Pancreas (tissue), 10 donors: ENCODE data around the gene FAT1. TPM values are rescaled to one million over a fixed set of nuclear protein-coding genes. Genes with fewer than 3 reads are reported as not detected.

ENCODE experiments used
- ATAC-seq, 4 donors: fragments of 200-7000 bp; cut with Tn5 transposase; one replicate each; pipeline versions ENCODE4 v1.8.0 to v1.9.1; 2020; ENCODE audit warnings: mild to moderate bottlenecking in 4 of 4, moderate library complexity in 4 of 4
- DNase-seq, 6 donors: peaks; one replicate each; pipeline ENCODE4 v3.0.0-alpha.2; 2020
- FAIRE-seq: peaks from 2 replicates; lab custom pipeline; 2012; peaks lifted over from hg19 to GRCh38; lab: Jason Lieb, UNC
- H3K27ac ChIP-seq, 4 donors: fragments of 200-600 bp; sonication (generic); 1 replicate in 3 of 4; 2 replicates in 1 of 4; pipeline versions ENCODE4 v1.5.0 to v1.8.0; 2020
- H3K27me3 ChIP-seq, 4 donors: fragments of 200-600 bp; one replicate each; pipeline ENCODE4 v1.8.0; 2021
- H3K36me3 ChIP-seq, 3 donors: fragments of 200-600 bp; sonication (generic) in 1 of 3; one replicate each; pipeline versions ENCODE4 v1.5.0 to v1.8.0; 2020 to 2021
- H3K4me1 ChIP-seq, 3 donors: fragments of 200-600 bp; one replicate each; pipeline ENCODE4 v1.8.0; 2021
- H3K4me3 ChIP-seq, 4 donors: fragments of 200-600 bp; sonication (generic) in 2 of 4; one replicate each; pipeline versions ENCODE4 v1.5.0 to v1.8.0; 2020 to 2021
- H3K9me3 ChIP-seq, 4 donors: fragments of 200-600 bp; one replicate each; pipeline ENCODE4 v1.8.0; 2021
- CTCF ChIP-seq, 4 donors: fragments of 200-600 bp; sonication (generic) in 3 of 4; IDR thresholded peaks; one replicate each; pipeline versions ENCODE4 v1.5.0 to v1.8.0; 2021; ENCODE audit warnings: antibody characterized with exemption in 4 of 4
- WGBS, 2 donors: extraction: QIAGEN DNeasy Blood & Tissue Kit; methylation state at CpG; one replicate each; pipeline ENCODE4 v1.1.7; 2013; 5-methylcytosine and 5-hydroxymethylcytosine counted together
- intact Hi-C, 3 donors: fragments of 100-400 bp; cut with DNase I; formaldehyde crosslinking; loops; one replicate each; pipeline versions ENCODE4 v1.11.1 to v1.14.2; 2022
- polyA plus RNA-seq, 2 donors: library from polyadenylated mRNA; stranded (reverse); fragments of 200-250 nt; gene quantifications; one replicate each; pipeline ENCODE4 v1.2.3, GENCODE V29; 2013
- total RNA-seq, 6 donors: library from RNA; stranded (reverse); fragmentation: NEBNext Ultra II Directional in 4 of 6; extraction: Animal tissue kit (Norgen Biotek cat#: 25700) in 4 of 6; gene quantifications; one replicate each; pipeline versions ENCODE4 v1.2.1 to v1.2.4, GENCODE V29; 2021 to 2023
- donor health status: healthy with polysubstance abuse.
- donor health status: DM: no; HTN: no; CAD: no; lungs with moderate emphysema.
- donor health status: DM: no; HTN: no; CAD: no.
- donor health status: control.
- donor health status: control.
- donor health status: Bipolar disorder and iron deficiency.
- donor health status: DM: yes; HTN: yes; CAD: no.
- donor health status: DM: no; HTN: no; CAD: no.
- donor health status: DM: no; HTN: no; CAD: no.
- donor health status: DM: yes; HTN: yes; CAD: no.

The FAT1 gene
- total and polyA plus RNA-seq, 8 donors = 16.9 to 91.6 (median 59.3) TPM

- Histone ChIP-seq H3K4me3 (no peak overlapping the region), H3K27ac (no peak overlapping the region), H3K4me1 (no peaks in the 10 kb centered on the region), H3K9me3 (no peaks in the 10 kb centered on the region), H3K36me3 (peaks cover 0 to 50% (median 3%) of the 10 kb centered on the region in 3 donors), H3K27me3 (no peaks in the 10 kb centered on the region)
- intact Hi-C loops = no loop called here
- WGBS, 2 donors = 93 to 96% methylated on average over 8 of the region's 8 CpGs
- no peak for TF ChIP-seq CTCF (IDR thresholded peaks at IDR 0.05)
- no peak for DNase-seq
- no peak for FAIRE-seq
- no peak for ATAC-seq
These were observed 131.2 kb downstream of the FAT1 start for GRCh38 chr4:186592445-186592844.

GRCh38 chr4:186591651-186592050 lies 132.0 kb downstream of the FAT1 start:
- DNase-seq (no peak), FAIRE-seq (no peak), ATAC-seq (no peak)
- no peak overlapping the region for H3K27ac ChIP-seq
- no peak for TF ChIP-seq CTCF (IDR thresholded peaks at IDR 0.05)
- peaks cover 0 to 44% (median 3%) of the 10 kb centered on the region in 3 donors for H3K36me3 ChIP-seq
- intact Hi-C loops = no loop called here
- peaks cover 0 to 2% (median 0%) of the 10 kb centered on the region in 3 donors for H3K4me1 ChIP-seq
- no peaks in the 10 kb centered on the region for H3K27me3 ChIP-seq
- no peak overlapping the region for H3K4me3 ChIP-seq
- no peaks in the 10 kb centered on the region for H3K9me3 ChIP-seq
- WGBS, 2 donors = 91 to 96% methylated on average over 6 of the region's 6 CpGs

GRCh38 chr4:186588503-186588902 lies 135.2 kb downstream of the FAT1 start:
- H3K27me3 ChIP-seq = no peaks in the 10 kb centered on the region
- 93 to 96% methylated on average over 20 of the region's 20 CpGs for WGBS, 2 donors
- no peak for TF ChIP-seq CTCF (IDR thresholded peaks at IDR 0.05)

GRCh38 chr4:186587416-186588018 lies 136.1 kb downstream of the FAT1 start:
- TF ChIP-seq CTCF (IDR thresholded peaks at IDR 0.05) = peak; percentile 72 to 93 (median 88)
- intact Hi-C loops = loop anchor here in 2 of 3 donors (5.0 to 10.0 kb wide), 2 partner anchors 113 to 290 kb away; no protein-coding TSS in a partner anchor
- Histone ChIP-seq H3K27me3 (no peaks in the 10 kb centered on the region), H3K9me3 (no peaks in the 10 kb centered on the region), H3K4me1 (peaks cover 0 to 5% (median 0%) of the 10 kb centered on the region in 3 donors), H3K27ac (no peak overlapping the region), H3K36me3 (peaks cover 0 to 14% (median 0%) of the 10 kb centered on the region in 3 donors), H3K4me3 (no peak overlapping the region)
- peak; percentile 93 for FAIRE-seq
- peak in 5 of 6 donors; percentile 50 to 89 (median 71) for DNase-seq
- ATAC-seq = peak; percentile 82 to 90 (median 86)
- WGBS, 2 donors = 20 to 22% methylated on average over 4 of the region's 4 CpGs

More at GRCh38 chr4:186588503-186588902, 135.2 kb downstream of the FAT1 start:
- Histone ChIP-seq H3K9me3 (no peaks in the 10 kb centered on the region), H3K4me1 (peaks cover 0 to 5% (median 0%) of the 10 kb centered on the region in 3 donors), H3K27ac (no peak overlapping the region), H3K4me3 (no peak overlapping the region), H3K36me3 (peaks cover 0 to 15% (median 0%) of the 10 kb centered on the region in 3 donors)
- ATAC-seq = no peak
- intact Hi-C loops = loop anchor here in 2 of 3 donors (5.0 to 10.0 kb wide), 2 partner anchors 114 to 291 kb away; no protein-coding TSS in a partner anchor
- no peak for FAIRE-seq
- DNase-seq = no peak

- peak; percentile 64 to 91 (median 79) for ATAC-seq
- no peak for TF ChIP-seq CTCF (IDR thresholded peaks at IDR 0.05)
- 52 to 56% methylated on average over 8 of the region's 8 CpGs for WGBS, 2 donors
- DNase-seq = peak in 1 of 6 donors; percentile 25
- Histone ChIP-seq H3K4me3 (no peak overlapping the region), H3K4me1 (peaks cover 0 to 5% (median 0%) of the 10 kb centered on the region in 3 donors), H3K36me3 (peaks cover 0 to 14% (median 0%) of the 10 kb centered on the region in 3 donors), H3K9me3 (no peaks in the 10 kb centered on the region), H3K27me3 (no peaks in the 10 kb centered on the region), H3K27ac (peak overlapping the region in 1 of 4 donors; percentile 1)
- FAIRE-seq = no peak
- intact Hi-C loops = loop anchor here in 2 of 3 donors (5.0 to 10.0 kb wide), 2 partner anchors 111 to 289 kb away; no protein-coding TSS in a partner anchor
These were observed 137.5 kb downstream of the FAT1 start for GRCh38 chr4:186586205-186586604.
